HEK293 (cell line): ENCODE data around the gene MYL7.

ENCODE experiments used
- CTCF ChIA-PET: fragments of 350-600 bp; formaldehyde crosslinking; extraction: SDS; loops from one replicate; lab custom pipeline; 2021; ENCODE audit warnings: antibody characterized with exemption; lab: Yijun Ruan, JAX
- POLR2A ChIA-PET: fragments of 300-600 bp; formaldehyde crosslinking; extraction: SDS; loops from one replicate; lab custom pipeline; 2020; ENCODE audit warnings: antibody characterized with exemption, inconsistent platforms; lab: Yijun Ruan, JAX
- H3K27ac ChIP-seq: fragments of 200-500 bp; sonication (Bioruptor generic); 2 replicates; pipeline ENCODE4 v1.5.1; 2014; ENCODE audit warnings: low read depth, low read length, control low read depth, inconsistent platforms; ENCODE audit errors: extremely low read depth
- H3K36me3 ChIP-seq, 2 experiments: fragments of 200-500 bp in 1 of 2; sonication (Bioruptor generic) in 1 of 2; 1 replicate in 1 of 2; 2 replicates in 1 of 2; pipeline ENCODE4 v1.5.1; 2014 to 2017; ENCODE audit warnings: inconsistent platforms in 2 of 2, low read length in 2 of 2; ENCODE audit not compliant: control insufficient read depth in 2 of 2, insufficient read depth in 1 of 2
- H3K4me1 ChIP-seq: fragments of 200-500 bp; sonication (Bioruptor generic); 2 replicates; pipeline ENCODE4 v1.5.1; 2014; ENCODE audit warnings: mild to moderate bottlenecking, low read length, inconsistent platforms; ENCODE audit not compliant: control insufficient read depth, insufficient read depth
- H3K4me3 ChIP-seq: 2 replicates; pipeline ENCODE4 v1.5.1; 2011; ENCODE audit warnings: low read depth, mild to moderate bottlenecking, control low read depth, low read length, moderate library complexity
- H3K9me3 ChIP-seq: fragments of 200-500 bp; sonication (Bioruptor generic); 2 replicates; pipeline ENCODE4 v1.5.1; 2014; ENCODE audit warnings: low read depth, low read length, inconsistent platforms; ENCODE audit not compliant: control insufficient read depth, insufficient read depth
- ATF2 ChIP-seq: fragments of 450-650 bp; formaldehyde crosslinking; IDR thresholded peaks from 2 replicates; pipeline ENCODE4 v1.5.1; 2016; ENCODE audit warnings: missing biosample characterization, missing genetic modification characterization, low read depth
- HIC1 ChIP-seq: fragments of 450-650 bp; formaldehyde crosslinking; IDR thresholded peaks from 2 replicates; pipeline ENCODE4 v1.5.1; 2016; ENCODE audit warnings: missing biosample characterization, missing genetic modification characterization
- IKZF3 ChIP-seq: fragments of 450-650 bp; IDR thresholded peaks from 2 replicates; pipeline ENCODE4 v1.5.0; 2018; ENCODE audit warnings: missing biosample characterization, mild to moderate bottlenecking, missing genetic modification characterization, moderate library complexity
- KLF7 ChIP-seq: fragments of 450-650 bp; formaldehyde crosslinking; IDR thresholded peaks from 2 replicates; pipeline ENCODE4 v1.5.1; 2016; ENCODE audit warnings: missing biosample characterization, missing genetic modification characterization, borderline replicate concordance
- REST ChIP-seq: fragments of 450-650 bp; formaldehyde crosslinking; IDR thresholded peaks from 2 replicates; pipeline ENCODE4 v1.5.1; 2016; ENCODE audit warnings: missing biosample characterization, missing genetic modification characterization
- SETDB1 ChIP-seq: IDR thresholded peaks from one replicate; pipeline ENCODE4 v1.6.1; 2017; ENCODE audit warnings: mild to moderate bottlenecking, low read length, moderate library complexity, mixed read lengths; ENCODE audit not compliant: insufficient read length
- ZBTB21 ChIP-seq: fragments of 450-650 bp; formaldehyde crosslinking; IDR thresholded peaks from 2 replicates; pipeline ENCODE4 v1.5.1; 2017; ENCODE audit warnings: missing biosample characterization, missing genetic modification characterization
- ZBTB8A ChIP-seq: fragments of 450-650 bp; formaldehyde crosslinking; IDR thresholded peaks from 2 replicates; pipeline ENCODE4 v1.5.1; 2016; ENCODE audit warnings: missing biosample characterization, missing genetic modification characterization
- ZNF416 ChIP-seq: fragments of 450-650 bp; formaldehyde crosslinking; IDR thresholded peaks from 2 replicates; pipeline ENCODE4 v1.5.1; 2016; ENCODE audit warnings: missing biosample characterization, missing genetic modification characterization
- ZNF501 ChIP-seq: fragments of 450-650 bp; formaldehyde crosslinking; IDR thresholded peaks from 2 replicates; pipeline ENCODE4 v1.5.1; 2016; ENCODE audit warnings: missing biosample characterization, missing genetic modification characterization
- ZNF513 ChIP-seq: fragments of 450-650 bp; IDR thresholded peaks from 2 replicates; pipeline ENCODE4 v1.5.1; 2018; ENCODE audit warnings: missing biosample characterization, missing genetic modification characterization
- ZNF623 ChIP-seq: fragments of 450-650 bp; formaldehyde crosslinking; IDR thresholded peaks from 2 replicates; pipeline ENCODE4 v1.5.1; 2016; ENCODE audit warnings: missing biosample characterization, missing genetic modification characterization
- ZNF654 ChIP-seq: fragments of 450-650 bp; formaldehyde crosslinking; IDR thresholded peaks from 2 replicates; pipeline ENCODE4 v1.5.1; 2016; ENCODE audit warnings: low read depth, missing biosample characterization, missing genetic modification characterization
- ZNF792 ChIP-seq: fragments of 450-650 bp; formaldehyde crosslinking; IDR thresholded peaks from 2 replicates; pipeline ENCODE4 v1.5.1; 2016; ENCODE audit warnings: missing biosample characterization, missing genetic modification characterization
- ZNF843 ChIP-seq: fragments of 450-650 bp; formaldehyde crosslinking; IDR thresholded peaks from 2 replicates; pipeline ENCODE4 v1.5.1; 2016; ENCODE audit warnings: missing biosample characterization, missing genetic modification characterization
- ZSCAN4 ChIP-seq: fragments of 450-650 bp; formaldehyde crosslinking; IDR thresholded peaks from 2 replicates; pipeline ENCODE4 v1.5.1; 2017; ENCODE audit warnings: missing biosample characterization, missing genetic modification characterization

MYL7 gene

GRCh38 chr7:44150966-44151941, 10.1 kb upstream of the MYL7 start (continued):
- TF ChIP-seq REST (tag by site-specific recombination) (no peak), ZNF416 (tag by site-specific recombination) (no peak), IKZF3 (tag by site-specific recombination) (no peak), ATF2 (tag by site-specific recombination) (no peak)
- TF ChIP-seq, all 188 proteins: peak for 0

GRCh38 chr7:44150466-44150832, 9.3 kb upstream of the MYL7 start:
- CTCF ChIA-PET, result no interaction called here
- POLR2A ChIA-PET, result no interaction called here

GRCh38 chr7:44149571-44150465, 8.7 kb upstream of the MYL7 start:
- no peak overlapping the region for H3K4me3 ChIP-seq
- no peaks in the 10 kb centered on the region for H3K4me1 ChIP-seq
- H3K27ac ChIP-seq, result no peak overlapping the region
- no peaks in the 10 kb centered on the region for H3K9me3 ChIP-seq
- ChIA-PET CTCF (interaction anchor here (1.0 kb wide), 1 partner anchor 19 kb away, joined by 3 read pairs; no protein-coding TSS in a partner anchor), POLR2A (no interaction called here)
- no peaks in the 10 kb centered on the region for H3K36me3 ChIP-seq
- TF ChIP-seq ZNF843 (no peak), ZBTB21 (tag by site-specific recombination) (no peak), SETDB1 (no peak), ZSCAN4 (no peak), ZNF513 (tag by site-specific recombination) (no peak), ZNF654 (no peak), ZNF792 (tag by site-specific recombination) (no peak), ZNF501 (no peak), ZNF623 (tag by site-specific recombination) (no peak), HIC1 (tag by site-specific recombination) (no peak)

More at GRCh38 chr7:44150466-44150832, 9.3 kb upstream of the MYL7 start:
- no peaks in the 10 kb centered on the region for H3K36me3 ChIP-seq
- H3K9me3 ChIP-seq, result no peaks in the 10 kb centered on the region
- H3K4me3 ChIP-seq, result no peak overlapping the region
- TF ChIP-seq ZSCAN4 (peak; percentile 62), KLF7 (tag by site-specific recombination) (no peak), ZBTB8A (no peak)
- no peaks in the 10 kb centered on the region for H3K4me1 ChIP-seq
- H3K27ac ChIP-seq, result no peak overlapping the region
